CD14-positive monocyte (primary cell): ENCODE measurements around the gene NNMT. TPM values are rescaled to one million over a fixed set of nuclear protein-coding genes. Genes with fewer than 3 reads are reported as not detected.

Source experiments
- DNase-seq, 3 donors: peaks; one replicate each; pipeline ENCODE4 v3.0.0-alpha.2; 2011 to 2022
- H2AFZ ChIP-seq: 2 replicates; pipeline ENCODE4 v1.6.0; 2012; ENCODE audit warnings: mild to moderate bottlenecking, low read depth, low read length, inconsistent platforms; ENCODE audit not compliant: insufficient read depth, poor library complexity, severe bottlenecking
- H3K27ac ChIP-seq, 2 donors: 1 replicate in 1 of 2; 2 replicates in 1 of 2; pipeline ENCODE4 v1.5.1; 2012 to 2013; ENCODE audit warnings: low read length in 2 of 2, control low read depth in 1 of 2, inconsistent platforms in 1 of 2, low read depth in 1 of 2, mild to moderate bottlenecking in 1 of 2
- H3K27me3 ChIP-seq, 2 donors: one replicate each; pipeline versions ENCODE4 v1.6.0 to v1.6.1; 2011 to 2013; ENCODE audit warnings: low read length in 2 of 2; ENCODE audit not compliant: control insufficient read depth in 2 of 2, insufficient read depth in 2 of 2
- H3K36me3 ChIP-seq, 2 donors: replicated peaks in 1 of 2; 1 replicate in 1 of 2; 2 replicates in 1 of 2; pipeline versions ENCODE4 v1.5.1 to v1.6.1; 2012 to 2013; ENCODE audit warnings: low read length in 2 of 2, control low read depth in 1 of 2, inconsistent platforms in 1 of 2, mild to moderate bottlenecking in 1 of 2; ENCODE audit not compliant: insufficient read depth in 2 of 2, control insufficient read depth in 1 of 2
- H3K4me1 ChIP-seq, 2 donors: 1 replicate in 1 of 2; 2 replicates in 1 of 2; pipeline versions ENCODE4 v1.5.1 to v1.6.1; 2012 to 2013; ENCODE audit warnings: low read length in 2 of 2, control low read depth in 1 of 2, inconsistent platforms in 1 of 2, mild to moderate bottlenecking in 1 of 2, moderate library complexity in 1 of 2; ENCODE audit not compliant: insufficient read depth in 2 of 2, control insufficient read depth in 1 of 2
- H3K4me2 ChIP-seq: replicated peaks from 2 replicates; pipeline ENCODE3; 2012; ENCODE audit warnings: low read length, moderate library complexity, mild to moderate bottlenecking; ENCODE audit not compliant: poor library complexity, severe bottlenecking; ENCODE audit errors: extremely low read depth
- H3K4me3 ChIP-seq, 3 experiments: fragments of 200-600 bp in 1 of 3; sonication (generic) in 1 of 3; replicated peaks in 1 of 3; 1 replicate in 2 of 3; 2 replicates in 1 of 3; pipeline ENCODE4 v1.5.1; 2011 to 2013; ENCODE audit warnings: low read length in 3 of 3, mild to moderate bottlenecking in 3 of 3, control low read depth in 2 of 3, low read depth in 2 of 3, inconsistent platforms in 1 of 3, moderate library complexity in 1 of 3
- H3K79me2 ChIP-seq: 2 replicates; pipeline ENCODE4 v1.6.0; 2012; ENCODE audit warnings: mild to moderate bottlenecking, control low read depth, inconsistent platforms, low read length, moderate library complexity; ENCODE audit not compliant: insufficient read depth
- H3K9ac ChIP-seq: 2 replicates; pipeline ENCODE4 v1.6.0; 2017; ENCODE audit warnings: low read length, mild to moderate bottlenecking; ENCODE audit not compliant: insufficient read depth, poor library complexity, severe bottlenecking
- H3K9me3 ChIP-seq, 2 donors: replicated peaks in 1 of 2; 1 replicate in 1 of 2; 2 replicates in 1 of 2; pipeline versions ENCODE4 v1.5.1 to v1.6.1; 2012 to 2013; ENCODE audit warnings: low read length in 2 of 2, control low read depth in 1 of 2; ENCODE audit not compliant: control insufficient read depth in 1 of 2, insufficient read depth in 1 of 2
- H4K20me1 ChIP-seq: 2 replicates; pipeline ENCODE4 v1.6.0; 2012; ENCODE audit warnings: mild to moderate bottlenecking, low read length, control low read depth, moderate library complexity; ENCODE audit not compliant: insufficient read depth
- H3K27ac Mint-ChIP-seq, 7 donors: one replicate each; pipeline ENCODE4 v1.8.0; 2020; ENCODE audit warnings: mild to moderate bottlenecking in 7 of 7, mixed read lengths in 7 of 7, moderate library complexity in 6 of 7, inconsistent platforms in 2 of 7
- H3K27me3 Mint-ChIP-seq, 3 donors: one replicate each; pipeline ENCODE4 v1.8.0; 2021 to 2022; ENCODE audit warnings: low read depth in 3 of 3, mild to moderate bottlenecking in 3 of 3, mixed read lengths in 3 of 3, moderate library complexity in 3 of 3, inconsistent platforms in 1 of 3
- H3K36me3 Mint-ChIP-seq, 2 donors: one replicate each; pipeline ENCODE4 v1.8.0; 2020; ENCODE audit warnings: mixed read lengths in 2 of 2, inconsistent platforms in 1 of 2, mild to moderate bottlenecking in 1 of 2
- H3K4me1 Mint-ChIP-seq: one replicate; pipeline ENCODE4 v1.8.0; 2020; ENCODE audit warnings: mild to moderate bottlenecking, mixed read lengths
- H3K4me3 Mint-ChIP-seq, 2 donors: one replicate each; pipeline ENCODE4 v1.8.0; 2020; ENCODE audit warnings: mild to moderate bottlenecking in 2 of 2, mixed read lengths in 2 of 2, moderate library complexity in 1 of 2
- H3K9me3 Mint-ChIP-seq, 7 donors: one replicate each; pipeline ENCODE4 v1.8.0; 2020 to 2022; ENCODE audit warnings: mixed read lengths in 7 of 7, mild to moderate bottlenecking in 6 of 7, moderate library complexity in 6 of 7, inconsistent platforms in 2 of 7
- WGBS: methylation state at CpG from one replicate; pipeline ENCODE4 v1.1.5; 2013; ENCODE audit warnings: missing lambda C conversion rate; ENCODE audit not compliant: insufficient coverage; 5-methylcytosine and 5-hydroxymethylcytosine counted together
- intact Hi-C, 2 donors: fragments of 100-400 bp; cut with micrococcal nuclease; formaldehyde crosslinking; loops; one replicate each; pipeline versions ENCODE4 v1.15.0 to v1.15.1; 2023
- polyA plus RNA-seq, 3 donors: library from polyadenylated mRNA; depleted of rRNA in 1 of 3; unstranded in 2 of 3; stranded (reverse) in 1 of 3; fragments of 300-500 nt in 2 of 3; fragments of >200 nt in 1 of 3; fragmentation: Illumina TruSeq in 2 of 3; gene quantifications; 1 replicate in 2 of 3; 2 replicates in 1 of 3; pipeline ENCODE4 v1.2.3, GENCODE V29; 2012 to 2021
- TF ChIP-seq, protein P1 (sequence below): fragments of 200-600 bp; IDR thresholded peaks from one replicate; pipeline ENCODE4 v1.8.0; 2022; ENCODE audit warnings: antibody characterized with exemption, mild to moderate bottlenecking

The NNMT gene
- polyA plus RNA-seq, 3 donors: not detected

DNA sequence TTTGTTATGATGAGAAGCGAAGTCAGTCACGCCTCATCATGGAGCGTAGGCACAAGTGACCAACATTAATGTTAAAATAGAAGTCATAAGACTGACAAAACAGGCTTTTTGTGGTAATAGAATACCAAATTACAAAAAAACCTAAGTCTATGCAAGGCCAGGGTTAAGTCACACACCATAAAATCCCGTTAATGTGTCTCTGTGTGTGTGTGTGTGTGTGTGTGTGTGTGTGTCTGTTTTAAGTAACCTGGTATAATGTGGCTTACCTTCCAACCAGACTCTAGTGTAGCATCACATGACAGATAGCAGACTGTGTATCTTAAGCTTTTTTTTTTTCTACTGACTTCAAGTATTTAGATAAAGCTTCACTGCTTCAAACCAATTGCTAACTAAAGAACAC is 66.1 kb downstream of the NNMT start:
- Histone ChIP-seq H2AFZ (no peak overlapping the region), H3K4me3 (no peak overlapping the region), H3K4me2 (no peak overlapping the region), H3K27me3 (no peaks in the 10 kb centered on the region), H3K9me3 (no peaks in the 10 kb centered on the region), H4K20me1 (no peaks in the 10 kb centered on the region), H3K4me1 (no peaks in the 10 kb centered on the region), H3K9ac (no peak overlapping the region), H3K36me3 (no peaks in the 10 kb centered on the region), H3K79me2 (no peaks in the 10 kb centered on the region), H3K27ac (no peak overlapping the region)
- no CpG with 5 or more reads among the region's 4 CpGs for WGBS
- Mint-ChIP-seq H3K27ac (no peak overlapping the region), H3K4me3 (no peak overlapping the region), H3K4me1 (peaks cover 3% of the 10 kb centered on the region), H3K36me3 (no peaks in the 10 kb centered on the region), H3K27me3 (peaks cover 1 to 3% (median 1%) of the 10 kb centered on the region in 3 donors), H3K9me3 (no peaks in the 10 kb centered on the region)
- intact Hi-C loops: no loop called here
- no peak for DNase-seq
- TF ChIP-seq, protein P1, sequence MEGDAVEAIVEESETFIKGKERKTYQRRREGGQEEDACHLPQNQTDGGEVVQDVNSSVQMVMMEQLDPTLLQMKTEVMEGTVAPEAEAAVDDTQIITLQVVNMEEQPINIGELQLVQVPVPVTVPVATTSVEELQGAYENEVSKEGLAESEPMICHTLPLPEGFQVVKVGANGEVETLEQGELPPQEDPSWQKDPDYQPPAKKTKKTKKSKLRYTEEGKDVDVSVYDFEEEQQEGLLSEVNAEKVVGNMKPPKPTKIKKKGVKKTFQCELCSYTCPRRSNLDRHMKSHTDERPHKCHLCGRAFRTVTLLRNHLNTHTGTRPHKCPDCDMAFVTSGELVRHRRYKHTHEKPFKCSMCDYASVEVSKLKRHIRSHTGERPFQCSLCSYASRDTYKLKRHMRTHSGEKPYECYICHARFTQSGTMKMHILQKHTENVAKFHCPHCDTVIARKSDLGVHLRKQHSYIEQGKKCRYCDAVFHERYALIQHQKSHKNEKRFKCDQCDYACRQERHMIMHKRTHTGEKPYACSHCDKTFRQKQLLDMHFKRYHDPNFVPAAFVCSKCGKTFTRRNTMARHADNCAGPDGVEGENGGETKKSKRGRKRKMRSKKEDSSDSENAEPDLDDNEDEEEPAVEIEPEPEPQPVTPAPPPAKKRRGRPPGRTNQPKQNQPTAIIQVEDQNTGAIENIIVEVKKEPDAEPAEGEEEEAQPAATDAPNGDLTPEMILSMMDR: no peak

DNA sequence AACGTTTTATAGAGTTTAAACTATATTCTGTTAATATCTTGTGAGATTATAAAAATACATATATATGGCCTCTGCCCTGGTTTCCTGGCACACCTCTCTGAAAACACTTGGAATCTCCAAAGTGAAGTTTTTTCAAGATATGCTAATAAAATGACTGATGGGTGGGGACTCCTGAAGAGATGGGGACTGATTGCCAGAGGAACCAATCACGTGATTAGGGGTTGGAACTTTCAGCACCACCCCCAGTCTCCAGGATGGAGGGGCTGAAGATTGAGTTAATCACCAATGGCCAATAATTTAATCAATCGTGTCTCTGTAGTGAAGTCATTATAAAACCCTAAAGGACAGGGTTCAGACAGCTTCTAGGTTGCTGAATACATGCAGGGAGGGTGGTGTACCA is 66.8 kb downstream of the NNMT start:
- peaks cover 3% of the 10 kb centered on the region for H3K4me1 Mint-ChIP-seq
- H3K27ac Mint-ChIP-seq: no peak overlapping the region
- TF ChIP-seq, protein P1: no peak
- Histone ChIP-seq H3K9me3 (no peaks in the 10 kb centered on the region), H3K27me3 (peaks cover 0 to 2% of the 10 kb centered on the region in 2 donors), H3K9ac (no peak overlapping the region), H3K79me2 (no peaks in the 10 kb centered on the region), H3K4me2 (no peak overlapping the region), H3K4me3 (no peak overlapping the region), H4K20me1 (no peaks in the 10 kb centered on the region), H3K4me1 (no peaks in the 10 kb centered on the region), H3K27ac (no peak overlapping the region), H2AFZ (no peak overlapping the region), H3K36me3 (no peaks in the 10 kb centered on the region)
- no peaks in the 10 kb centered on the region for H3K9me3 Mint-ChIP-seq
- no peak overlapping the region for H3K4me3 Mint-ChIP-seq
- H3K36me3 Mint-ChIP-seq: no peaks in the 10 kb centered on the region
- WGBS: no CpG with 5 or more reads among the region's 3 CpGs
- intact Hi-C loops: no loop called here
- no peak for DNase-seq
- H3K27me3 Mint-ChIP-seq: peaks cover 0 to 3% (median 1%) of the 10 kb centered on the region in 3 donors

Other genes with a start within 250 kb of the NNMT start
- 10 to 100 TPM in 1 of 3 donors, 1 to 10 TPM in 2; 4.1 to 12.3 (median 8.3) TPM for gene ZBTB16, start 236.7 kb upstream of the NNMT start, polyA plus RNA-seq
- 10 to 100 TPM in 2 of 3 donors, 1 to 10 TPM in 1; 9.3 to 23.0 (median 14.2) TPM for gene C11orf71, start 104.1 kb downstream of the NNMT start, polyA plus RNA-seq
- gene RBM7, start 104.3 kb downstream of the NNMT start, polyA plus RNA-seq: 10 to 100 TPM; 27.3 to 36.3 (median 32.4) TPM
- gene REXO2, start 143.1 kb downstream of the NNMT start, polyA plus RNA-seq: 10 to 100 TPM; 18.0 to 22.5 (median 22.2) TPM